Renal pelvis (tissue), 4 donors: ENCODE results near the gene RCBTB2. TPM values are rescaled to one million over a fixed set of nuclear protein-coding genes. Genes with fewer than 3 reads are reported as not detected.
"Not testable (repeated sequence)": the region's sequence is repeated elsewhere in the genome, so short reads cannot be mapped to it uniquely, and the experiment has no call there.

ENCODE experiments used
- DNase-seq: peaks from one replicate; pipeline ENCODE4 v3.0.0-alpha.2; 2013
- polyA plus RNA-seq, 3 donors: library from polyadenylated mRNA; unstranded; fragments of 120-200 nt; gene quantifications; one replicate each; pipeline ENCODE4 v1.2.1, GENCODE V29; 2013; ENCODE audit not compliant: insufficient read length in 3 of 3

Gene RCBTB2
- polyA plus RNA-seq, 3 donors: 50.3 to 58.7 (median 58.3) TPM

DNA sequence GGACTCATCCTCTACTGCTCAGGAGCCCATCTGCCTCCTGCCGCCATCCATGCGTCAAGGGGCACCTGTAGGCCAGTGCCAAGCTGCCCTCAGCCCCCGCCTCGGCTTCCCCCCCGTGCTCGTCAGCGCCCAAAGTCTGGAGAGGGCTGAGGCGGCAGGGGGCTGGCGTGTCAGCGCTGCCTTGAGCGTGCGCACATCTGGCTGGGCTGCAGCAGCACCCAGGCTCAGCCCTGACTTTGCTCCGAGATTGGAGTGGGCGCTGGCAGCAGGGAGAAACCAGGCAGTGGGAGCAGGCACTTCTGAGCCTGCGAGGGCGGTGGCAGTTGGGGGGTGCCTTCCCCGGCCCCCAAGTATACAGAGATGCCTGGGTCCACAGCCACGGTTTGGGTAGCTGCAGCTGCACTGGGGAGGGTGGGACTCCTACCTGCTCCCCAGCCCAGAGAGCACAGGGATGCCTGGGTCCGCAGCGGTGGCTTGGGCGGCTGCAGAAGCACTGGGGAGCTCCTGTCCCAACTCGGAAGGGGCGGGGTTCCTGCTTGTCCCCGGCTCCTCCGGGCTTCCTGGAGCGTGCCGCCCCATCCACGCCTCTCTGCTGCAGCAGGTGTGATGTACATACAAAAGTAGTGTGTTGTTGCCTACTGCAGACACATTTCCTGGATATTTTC lies 75.2 kb downstream of the RCBTB2 start:
- DNase-seq: no peak

DNA sequence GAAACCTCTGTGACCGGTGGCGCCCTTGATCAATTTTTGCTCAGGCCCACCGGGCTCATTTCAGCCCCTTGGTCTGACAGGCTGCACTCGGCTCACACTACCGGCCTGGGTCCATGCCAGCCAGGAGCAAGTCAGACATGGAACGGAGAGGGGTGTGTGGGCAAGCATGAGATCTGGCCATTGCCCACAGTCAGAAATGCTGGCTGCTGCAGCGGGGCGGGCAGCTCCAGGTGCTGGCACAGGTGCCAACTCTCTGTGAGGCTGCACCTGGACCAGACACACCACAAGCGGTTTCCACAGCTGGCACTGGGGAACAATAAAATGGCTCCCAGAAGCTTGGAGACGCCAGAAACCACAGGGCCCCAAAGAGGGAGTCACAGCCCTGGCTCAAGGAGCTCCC lies 76.3 kb downstream of the RCBTB2 start:
- no peak for DNase-seq

- DNase-seq: not testable (repeated sequence)
These were observed 81.7 kb downstream of the RCBTB2 start for GRCh38 chr13:48451196-48451595.

DNA sequence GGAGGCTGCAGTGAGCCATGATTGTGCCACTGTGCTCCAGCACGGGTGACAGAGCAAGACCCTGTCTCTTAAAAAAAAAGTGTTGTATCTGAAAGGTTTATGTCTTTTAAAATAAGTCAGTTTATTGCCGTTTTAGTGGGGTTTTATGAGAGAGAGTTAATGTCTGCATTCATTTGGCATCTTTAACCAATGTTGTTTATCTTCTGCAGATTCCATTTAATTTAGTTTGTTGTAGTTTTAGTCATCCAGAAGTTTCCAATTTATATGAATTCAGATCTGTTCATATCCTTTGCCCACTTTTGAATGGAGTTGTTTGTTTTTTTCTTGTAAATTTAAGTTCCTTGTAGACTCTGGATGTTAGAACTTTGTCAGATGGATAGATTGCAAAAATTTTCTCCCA lies 83.2 kb downstream of the RCBTB2 start:
- no peak for DNase-seq

GRCh38 chr13:48448959-48449614 lies 83.8 kb downstream of the RCBTB2 start:
- DNase-seq: no peak

DNA sequence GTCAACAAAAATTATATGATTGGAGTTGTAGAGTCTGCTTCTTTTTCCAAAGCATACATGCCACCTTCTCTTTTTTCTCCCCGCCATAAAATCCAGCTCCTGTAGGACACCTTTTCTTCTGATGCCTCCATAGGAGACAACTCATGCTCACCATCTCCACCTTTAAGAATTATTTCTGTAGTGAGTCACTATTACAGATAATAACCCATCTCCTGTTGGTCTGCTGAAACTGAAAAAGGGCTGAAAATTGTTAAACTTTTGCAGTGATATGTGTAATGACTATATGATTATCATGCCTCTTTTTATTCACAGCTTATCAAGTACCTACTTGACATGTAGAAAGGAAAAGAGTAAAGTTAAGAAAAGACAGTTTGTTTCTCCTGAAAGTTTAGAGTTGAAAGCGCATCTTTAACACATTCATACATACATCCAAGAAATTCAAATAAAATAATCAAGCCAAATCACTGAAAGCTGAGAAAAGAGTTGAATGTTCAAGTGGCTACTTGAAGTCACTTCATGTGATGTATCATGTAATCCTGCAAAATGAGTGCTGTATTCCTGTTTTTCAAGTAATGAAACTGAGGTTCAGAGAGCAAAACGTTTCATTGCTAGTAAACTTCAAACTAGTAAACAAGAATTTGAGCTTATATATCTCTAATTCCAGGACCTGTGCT lies 84.5 kb downstream of the RCBTB2 start:
- DNase-seq: no peak

- no peak for DNase-seq
These were observed 86.4 kb downstream of the RCBTB2 start for GRCh38 chr13:48446464-48446863.

- DNase-seq: no peak
These were observed 89.3 kb downstream of the RCBTB2 start for GRCh38 chr13:48443442-48444208.

Other genes starting within 250 kb of the RCBTB2 start
- gene RB1, start 229.3 kb downstream of the RCBTB2 start, polyA plus RNA-seq: 10 to 100 TPM; 40.7 to 44.6 (median 41.3) TPM
- gene LPAR6, start 120.0 kb downstream of the RCBTB2 start, polyA plus RNA-seq: 10 to 100 TPM; 31.1 to 41.7 (median 37.7) TPM
- gene CYSLTR2, start 120.8 kb upstream of the RCBTB2 start, polyA plus RNA-seq: under 1 TPM; 0.16 to 0.41 (median 0.28) TPM